ENCODE measurements around the gene SNX33.
"Not testable (repeated sequence)": the region's sequence is repeated elsewhere in the genome, so short reads cannot be mapped to it uniquely, and the experiment has no call there.

The SNX33 gene

GRCh38 chr15:75680007-75680789 lies 32.5 kb downstream of the SNX33 start:
- no peak overlapping the region for H3K4me3 ChIP-seq (ENCODE audit: low read depth, low read length)
- no peak for DNase-seq (ENCODE audit: low read depth)
- no peak for TF ChIP-seq CTCF (conservative IDR thresholded peaks at IDR 0.05; ENCODE audit: low read depth, low read length)

GRCh38 chr15:75682181-75683135 lies 34.7 kb downstream of the SNX33 start:
- DNase-seq (ENCODE audit: low read depth), result no peak
- H3K4me3 ChIP-seq (ENCODE audit: low read depth, low read length), result no peak overlapping the region
- no peak for TF ChIP-seq CTCF (conservative IDR thresholded peaks at IDR 0.05; ENCODE audit: low read depth, low read length)

GRCh38 chr15:75683646-75684312 lies 36.1 kb downstream of the SNX33 start:
- TF ChIP-seq CTCF (conservative IDR thresholded peaks at IDR 0.05; ENCODE audit: low read depth, low read length), result peak; percentile 80
- H3K4me3 ChIP-seq (ENCODE audit: low read depth, low read length), result not testable (repeated sequence)
- peak; percentile 68 for DNase-seq (ENCODE audit: low read depth)

GRCh38 chr15:75684648-75685047 lies 36.9 kb downstream of the SNX33 start:
- TF ChIP-seq CTCF (conservative IDR thresholded peaks at IDR 0.05; ENCODE audit: low read depth, low read length), result no peak
- DNase-seq (ENCODE audit: low read depth), result no peak
- no peak overlapping the region for H3K4me3 ChIP-seq (ENCODE audit: low read depth, low read length)

GRCh38 chr15:75685195-75685594 lies 37.5 kb downstream of the SNX33 start:
- no peak for DNase-seq (ENCODE audit: low read depth)

More at GRCh38 chr15:75685195-75685594, 37.5 kb downstream of the SNX33 start:
- H3K4me3 ChIP-seq (ENCODE audit: low read depth, low read length), result no peak overlapping the region
- no peak for TF ChIP-seq CTCF (conservative IDR thresholded peaks at IDR 0.05; ENCODE audit: low read depth, low read length)

All from choroid plexus epithelial cell (primary cell).